Measurements from ENCODE around the gene KCNK1. TPM values are rescaled to one million over a fixed set of nuclear protein-coding genes. Genes with fewer than 3 reads are reported as not detected.

The KCNK1 gene
- total and polyA plus RNA-seq, 4 donors: 2.5 to 12.3 (median 4.5) TPM

DNA sequence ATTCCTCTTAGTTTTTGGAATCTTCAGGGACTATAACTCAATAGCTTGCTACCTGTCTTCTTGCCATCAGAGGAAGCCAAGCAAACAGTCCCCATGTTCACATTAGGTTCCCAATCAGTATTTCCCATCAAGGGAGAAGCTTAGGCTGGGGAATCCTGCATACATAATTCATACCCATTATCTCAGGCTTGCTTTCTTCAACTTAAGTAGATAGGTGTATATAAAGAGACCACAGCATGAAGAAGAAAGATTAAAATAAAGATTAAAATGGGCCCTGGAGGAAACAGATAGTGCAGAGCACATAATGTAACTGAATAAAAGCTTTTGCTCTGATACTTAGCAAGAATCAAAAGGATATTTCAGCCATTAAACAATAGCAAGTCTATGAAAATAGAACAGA lies 29.0 kb upstream of the KCNK1 start:
- no peak overlapping the region for H3K4me3 ChIP-seq (ENCODE audit: low read depth in 1 of 3, low read length in 3 of 3)
- H3K9ac ChIP-seq (ENCODE audit: low read depth in 1 of 2, low read length in 2 of 2): no peak overlapping the region
- no peaks in the 10 kb centered on the region for H3K36me3 ChIP-seq (ENCODE audit: control insufficient read depth in 4 of 4, insufficient read depth in 3 of 4, low read depth in 1 of 4, low read length in 3 of 4)
- no peaks in the 10 kb centered on the region for H3K4me1 ChIP-seq (ENCODE audit: control insufficient read depth in 4 of 4, insufficient read depth in 4 of 4, low read length in 3 of 4)
- TF ChIP-seq RXRA (IDR thresholded peaks at IDR 0.05) (no peak), HNF4G (IDR thresholded peaks at IDR 0.05) (no peak), FOXA1 (IDR thresholded peaks at IDR 0.05) (no peak), NR2F2 (IDR thresholded peaks at IDR 0.05) (no peak), SP1 (IDR thresholded peaks at IDR 0.05) (no peak), TAF1 (conservative IDR thresholded peaks at IDR 0.05) (no peak), JUND (IDR thresholded peaks at IDR 0.05) (no peak), FOXA2 (IDR thresholded peaks at IDR 0.05) (no peak), RAD21 (IDR thresholded peaks at IDR 0.05) (no peak), EGR1 (IDR thresholded peaks at IDR 0.05; ENCODE audit: low read depth in 2 of 2) (no peak)
- TF ChIP-seq, protein P1, sequence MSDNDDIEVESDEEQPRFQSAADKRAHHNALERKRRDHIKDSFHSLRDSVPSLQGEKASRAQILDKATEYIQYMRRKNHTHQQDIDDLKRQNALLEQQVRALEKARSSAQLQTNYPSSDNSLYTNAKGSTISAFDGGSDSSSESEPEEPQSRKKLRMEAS (IDR thresholded peaks at IDR 0.05): no peak
- TF ChIP-seq, protein P2, sequence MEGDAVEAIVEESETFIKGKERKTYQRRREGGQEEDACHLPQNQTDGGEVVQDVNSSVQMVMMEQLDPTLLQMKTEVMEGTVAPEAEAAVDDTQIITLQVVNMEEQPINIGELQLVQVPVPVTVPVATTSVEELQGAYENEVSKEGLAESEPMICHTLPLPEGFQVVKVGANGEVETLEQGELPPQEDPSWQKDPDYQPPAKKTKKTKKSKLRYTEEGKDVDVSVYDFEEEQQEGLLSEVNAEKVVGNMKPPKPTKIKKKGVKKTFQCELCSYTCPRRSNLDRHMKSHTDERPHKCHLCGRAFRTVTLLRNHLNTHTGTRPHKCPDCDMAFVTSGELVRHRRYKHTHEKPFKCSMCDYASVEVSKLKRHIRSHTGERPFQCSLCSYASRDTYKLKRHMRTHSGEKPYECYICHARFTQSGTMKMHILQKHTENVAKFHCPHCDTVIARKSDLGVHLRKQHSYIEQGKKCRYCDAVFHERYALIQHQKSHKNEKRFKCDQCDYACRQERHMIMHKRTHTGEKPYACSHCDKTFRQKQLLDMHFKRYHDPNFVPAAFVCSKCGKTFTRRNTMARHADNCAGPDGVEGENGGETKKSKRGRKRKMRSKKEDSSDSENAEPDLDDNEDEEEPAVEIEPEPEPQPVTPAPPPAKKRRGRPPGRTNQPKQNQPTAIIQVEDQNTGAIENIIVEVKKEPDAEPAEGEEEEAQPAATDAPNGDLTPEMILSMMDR (IDR thresholded peaks at IDR 0.05; ENCODE audit: low read depth, low read length, missing input control): no peak
- TF ChIP-seq, protein P3, sequence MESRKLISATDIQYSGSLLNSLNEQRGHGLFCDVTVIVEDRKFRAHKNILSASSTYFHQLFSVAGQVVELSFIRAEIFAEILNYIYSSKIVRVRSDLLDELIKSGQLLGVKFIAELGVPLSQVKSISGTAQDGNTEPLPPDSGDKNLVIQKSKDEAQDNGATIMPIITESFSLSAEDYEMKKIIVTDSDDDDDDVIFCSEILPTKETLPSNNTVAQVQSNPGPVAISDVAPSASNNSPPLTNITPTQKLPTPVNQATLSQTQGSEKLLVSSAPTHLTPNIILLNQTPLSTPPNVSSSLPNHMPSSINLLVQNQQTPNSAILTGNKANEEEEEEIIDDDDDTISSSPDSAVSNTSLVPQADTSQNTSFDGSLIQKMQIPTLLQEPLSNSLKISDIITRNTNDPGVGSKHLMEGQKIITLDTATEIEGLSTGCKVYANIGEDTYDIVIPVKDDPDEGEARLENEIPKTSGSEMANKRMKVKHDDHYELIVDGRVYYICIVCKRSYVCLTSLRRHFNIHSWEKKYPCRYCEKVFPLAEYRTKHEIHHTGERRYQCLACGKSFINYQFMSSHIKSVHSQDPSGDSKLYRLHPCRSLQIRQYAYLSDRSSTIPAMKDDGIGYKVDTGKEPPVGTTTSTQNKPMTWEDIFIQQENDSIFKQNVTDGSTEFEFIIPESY (IDR thresholded peaks at IDR 0.05): no peak
- TF ChIP-seq, protein P4, sequence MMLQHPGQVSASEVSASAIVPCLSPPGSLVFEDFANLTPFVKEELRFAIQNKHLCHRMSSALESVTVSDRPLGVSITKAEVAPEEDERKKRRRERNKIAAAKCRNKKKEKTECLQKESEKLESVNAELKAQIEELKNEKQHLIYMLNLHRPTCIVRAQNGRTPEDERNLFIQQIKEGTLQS (IDR thresholded peaks at IDR 0.05): no peak
- H3K9me3 ChIP-seq (ENCODE audit: control insufficient read depth in 4 of 4, low read length in 3 of 4): no peaks in the 10 kb centered on the region
- H3K27ac ChIP-seq (ENCODE audit: low read depth in 1 of 2, low read length in 2 of 2): no peak overlapping the region
- H3K27me3 ChIP-seq (ENCODE audit: control insufficient read depth in 4 of 4, insufficient read depth in 4 of 4, low read length in 3 of 4): no peaks in the 10 kb centered on the region
- DNase-seq (ENCODE audit: low spot score): no peak

DNA sequence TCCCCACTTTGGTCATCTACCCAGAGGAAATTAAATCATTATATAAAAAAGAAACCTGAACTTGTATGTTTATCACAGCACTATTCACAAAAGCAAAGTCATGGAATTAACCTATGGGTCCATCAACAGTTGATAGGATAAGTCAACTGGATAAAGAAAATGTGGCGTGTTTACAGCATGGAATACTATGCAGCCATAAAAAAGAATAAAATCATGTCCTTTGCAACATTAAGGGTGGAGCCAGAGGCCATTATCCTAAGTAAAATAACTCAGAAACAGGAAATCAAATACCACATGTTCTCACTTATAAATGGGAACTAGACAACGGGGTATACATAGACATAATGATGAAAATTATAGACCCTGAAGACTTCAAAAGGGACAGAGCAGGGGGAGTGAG lies 27.6 kb upstream of the KCNK1 start:
- Histone ChIP-seq H3K27ac (ENCODE audit: low read depth in 1 of 2, low read length in 2 of 2) (no peak overlapping the region), H3K9me3 (ENCODE audit: control insufficient read depth in 4 of 4, low read length in 3 of 4) (no peaks in the 10 kb centered on the region), H3K4me3 (ENCODE audit: low read depth in 1 of 3, low read length in 3 of 3) (no peak overlapping the region), H3K9ac (ENCODE audit: low read depth in 1 of 2, low read length in 2 of 2) (no peak overlapping the region), H3K27me3 (ENCODE audit: control insufficient read depth in 4 of 4, insufficient read depth in 4 of 4, low read length in 3 of 4) (no peaks in the 10 kb centered on the region), H3K36me3 (ENCODE audit: control insufficient read depth in 4 of 4, insufficient read depth in 3 of 4, low read depth in 1 of 4, low read length in 3 of 4) (no peaks in the 10 kb centered on the region), H3K4me1 (ENCODE audit: control insufficient read depth in 4 of 4, insufficient read depth in 4 of 4, low read length in 3 of 4) (no peaks in the 10 kb centered on the region)
- 88% methylated on average over 2 of the region's 2 CpGs for WGBS
- no peak for TF ChIP-seq EGR1 (IDR thresholded peaks at IDR 0.05; ENCODE audit: low read depth in 2 of 2)
- no peak for TF ChIP-seq GABPA (IDR thresholded peaks at IDR 0.05 in 1 of 2, conservative IDR thresholded peaks at IDR 0.05 in 1 of 2)
- no peak for TF ChIP-seq HNF4A (conservative IDR thresholded peaks at IDR 0.05)
- no peak for TF ChIP-seq NR2F2 (IDR thresholded peaks at IDR 0.05)
- TF ChIP-seq, protein P3 (IDR thresholded peaks at IDR 0.05): no peak
- TF ChIP-seq, protein P1 (IDR thresholded peaks at IDR 0.05): no peak
- no peak for TF ChIP-seq JUND (IDR thresholded peaks at IDR 0.05)
- TF ChIP-seq RXRA (IDR thresholded peaks at IDR 0.05): no peak
- TF ChIP-seq RAD21 (IDR thresholded peaks at IDR 0.05): no peak
- no peak for DNase-seq (ENCODE audit: low spot score)

Data from liver (tissue), 9 donors.